Measurements from ENCODE around the gene SGIP1. TPM values are rescaled to one million over a fixed set of nuclear protein-coding genes. Genes with fewer than 3 reads are reported as not detected.
"Not testable (repeated sequence)": the region's sequence is repeated elsewhere in the genome, so short reads cannot be mapped to it uniquely, and the experiment has no call there.

Gene SGIP1
- total RNA-seq, 1 experiment from 2014 or later: not detected

DNA sequence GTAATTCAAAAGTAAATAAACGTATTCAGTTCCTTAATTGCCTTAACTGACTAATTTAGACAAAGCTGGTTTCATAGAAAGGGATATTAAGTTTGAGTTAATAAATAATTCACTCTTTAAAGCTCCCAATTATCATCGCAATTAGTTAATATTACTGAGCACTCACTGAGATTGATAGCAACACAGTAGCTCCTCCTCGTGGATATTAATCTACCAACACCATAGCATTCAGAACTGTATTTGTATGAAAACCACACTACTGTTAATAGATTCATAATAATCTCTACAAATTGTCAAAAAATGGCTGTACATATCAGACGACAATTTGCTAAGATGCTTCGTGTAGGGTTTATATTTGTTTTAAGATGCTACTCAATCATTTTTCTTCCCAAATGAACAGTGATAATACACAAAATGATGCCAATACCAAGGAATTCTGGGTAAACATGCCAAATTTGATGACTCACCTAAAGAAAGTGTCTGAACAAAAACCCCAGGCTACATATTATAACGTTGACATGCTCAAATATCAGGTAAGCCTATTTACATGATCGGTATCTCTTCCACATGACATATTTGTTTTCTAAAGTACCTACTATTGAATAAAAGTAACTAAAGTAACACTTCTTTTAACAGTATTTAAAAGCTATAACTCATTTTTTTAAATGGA is 199.5 kb downstream of the SGIP1 start:
- Histone ChIP-seq H3K4me1 (ENCODE audit: insufficient read depth, low read length) (peaks cover 18% of the 10 kb centered on the region), H3K27ac (ENCODE audit: low read length) (no peak overlapping the region), H3K9ac (ENCODE audit: low read length) (no peak overlapping the region), H3K4me3 (ENCODE audit: low read length) (no peak overlapping the region), H3K9me2 (replicated peaks; ENCODE audit: low read length) (no peaks in the 10 kb centered on the region), H2AFZ (ENCODE audit: low read length) (peak overlapping the region; percentile 17; the same call in 1 of the 2 replicates), H3K9me3 (ENCODE audit: low read length) (no peaks in the 10 kb centered on the region), H3K4me2 (ENCODE audit: low read length) (peak overlapping the region; percentile 26; the same call in 1 of the 2 replicates), H3F3A (ENCODE audit: low read length, unreplicated experiment) (no peaks in the 10 kb centered on the region), H3K79me2 (ENCODE audit: low read length) (no peaks in the 10 kb centered on the region), H3K27me3 (ENCODE audit: low read length) (0 out of 2 replicates have a peak, but pooled peaks cover 4% of the 10 kb centered on the region), H3K36me3 (ENCODE audit: low read depth, low read length) (no peaks in the 10 kb centered on the region), H4K20me1 (ENCODE audit: low read length) (no peaks in the 10 kb centered on the region)
- BruUV-seq (replicated peaks): no TSS peak
- TF ChIP-seq, protein P1, sequence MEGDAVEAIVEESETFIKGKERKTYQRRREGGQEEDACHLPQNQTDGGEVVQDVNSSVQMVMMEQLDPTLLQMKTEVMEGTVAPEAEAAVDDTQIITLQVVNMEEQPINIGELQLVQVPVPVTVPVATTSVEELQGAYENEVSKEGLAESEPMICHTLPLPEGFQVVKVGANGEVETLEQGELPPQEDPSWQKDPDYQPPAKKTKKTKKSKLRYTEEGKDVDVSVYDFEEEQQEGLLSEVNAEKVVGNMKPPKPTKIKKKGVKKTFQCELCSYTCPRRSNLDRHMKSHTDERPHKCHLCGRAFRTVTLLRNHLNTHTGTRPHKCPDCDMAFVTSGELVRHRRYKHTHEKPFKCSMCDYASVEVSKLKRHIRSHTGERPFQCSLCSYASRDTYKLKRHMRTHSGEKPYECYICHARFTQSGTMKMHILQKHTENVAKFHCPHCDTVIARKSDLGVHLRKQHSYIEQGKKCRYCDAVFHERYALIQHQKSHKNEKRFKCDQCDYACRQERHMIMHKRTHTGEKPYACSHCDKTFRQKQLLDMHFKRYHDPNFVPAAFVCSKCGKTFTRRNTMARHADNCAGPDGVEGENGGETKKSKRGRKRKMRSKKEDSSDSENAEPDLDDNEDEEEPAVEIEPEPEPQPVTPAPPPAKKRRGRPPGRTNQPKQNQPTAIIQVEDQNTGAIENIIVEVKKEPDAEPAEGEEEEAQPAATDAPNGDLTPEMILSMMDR (conservative IDR thresholded peaks at IDR 0.05; ENCODE audit: low read depth, low read length): peak; percentile 51
- no peak for TF ChIP-seq EZH2phosphoT487 (IDR thresholded peaks at IDR 0.05; ENCODE audit: borderline replicate concordance, low read length)
- ATAC-seq: peak; percentile 45; the same call in 1 of the 2 replicates
- CTCF ChIA-PET: no interaction called here
- peak; percentile 68 for DNase-seq
- intact Hi-C loops (cut with micrococcal nuclease): no loop called here
- POLR2A ChIA-PET (ENCODE audit: unreplicated experiment): no interaction called here

DNA sequence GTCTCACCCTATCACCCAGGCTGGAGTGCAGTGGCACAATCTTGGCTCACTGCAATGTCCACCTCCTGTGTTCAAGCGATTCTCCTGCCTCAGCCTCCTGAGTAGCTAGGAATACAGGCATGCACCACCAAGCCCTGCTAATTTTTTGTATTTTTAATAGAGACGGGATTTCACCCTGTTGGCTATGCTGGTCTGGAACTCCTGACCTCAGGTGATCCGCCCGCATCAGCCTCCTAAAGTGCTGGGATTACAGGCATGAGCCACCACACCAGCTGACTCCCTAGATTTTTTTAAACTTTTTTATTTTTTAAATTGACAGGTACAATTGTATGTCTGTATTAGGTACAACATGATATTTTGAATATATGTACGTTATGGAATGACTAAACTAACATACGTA is 200.6 kb downstream of the SGIP1 start:
- H3K36me3 ChIP-seq (ENCODE audit: low read depth, low read length); H3K9ac ChIP-seq (ENCODE audit: low read length); H3K9me2 ChIP-seq (replicated peaks; ENCODE audit: low read length); H3K27ac ChIP-seq (ENCODE audit: low read length); intact Hi-C loops (cut with micrococcal nuclease); H4K20me1 ChIP-seq (ENCODE audit: low read length); H3K9me3 ChIP-seq (ENCODE audit: low read length); DNase-seq; H2AFZ ChIP-seq (ENCODE audit: low read length); H3K4me2 ChIP-seq (ENCODE audit: low read length); POLR2A ChIA-PET (ENCODE audit: unreplicated experiment); H3K4me3 ChIP-seq (ENCODE audit: low read length); H3K79me2 ChIP-seq (ENCODE audit: low read length); ATAC-seq; BruUV-seq (replicated peaks); CTCF ChIA-PET; H3F3A ChIP-seq (ENCODE audit: low read length, unreplicated experiment); H3K27me3 ChIP-seq (ENCODE audit: low read length): not testable (repeated sequence)
- H3K4me1 ChIP-seq (ENCODE audit: insufficient read depth, low read length): peaks cover 18% of the 10 kb centered on the region

DNA sequence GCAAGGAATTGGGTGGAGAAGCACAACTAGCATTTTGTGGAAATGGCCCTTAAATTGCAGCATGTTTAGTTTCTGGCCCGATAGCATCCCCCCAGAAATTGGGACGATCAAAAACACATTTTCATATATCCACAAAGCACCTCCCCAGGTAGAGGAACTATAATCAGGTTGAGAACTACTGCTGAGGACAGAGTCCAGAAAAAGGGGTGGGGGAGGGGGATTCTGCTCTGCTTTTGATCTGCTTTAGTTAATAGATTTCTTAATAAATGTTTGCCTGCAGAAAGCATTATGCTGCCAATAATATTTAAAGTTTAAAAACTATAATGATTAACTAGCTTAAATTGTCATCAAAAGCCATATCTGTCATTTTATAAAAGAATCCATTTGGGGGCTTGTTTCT is 203.9 kb downstream of the SGIP1 start:
- Histone ChIP-seq H3K79me2 (ENCODE audit: low read length) (no peaks in the 10 kb centered on the region), H2AFZ (ENCODE audit: low read length) (no peak overlapping the region), H3K4me1 (ENCODE audit: insufficient read depth, low read length) (peaks cover 11% of the 10 kb centered on the region), H3K9ac (ENCODE audit: low read length) (no peak overlapping the region), H4K20me1 (ENCODE audit: low read length) (no peaks in the 10 kb centered on the region), H3K9me2 (replicated peaks; ENCODE audit: low read length) (no peaks in the 10 kb centered on the region), H3K4me3 (ENCODE audit: low read length) (no peak overlapping the region), H3K27ac (ENCODE audit: low read length) (no peak overlapping the region), H3K27me3 (ENCODE audit: low read length) (0 out of 2 replicates have a peak, but pooled peaks cover 2% of the 10 kb centered on the region), H3K4me2 (ENCODE audit: low read length) (no peak overlapping the region), H3K9me3 (ENCODE audit: low read length) (no peaks in the 10 kb centered on the region), H3F3A (ENCODE audit: low read length, unreplicated experiment) (no peaks in the 10 kb centered on the region), H3K36me3 (ENCODE audit: low read depth, low read length) (no peaks in the 10 kb centered on the region)
- intact Hi-C loops (cut with micrococcal nuclease): no loop called here
- DNase-seq: no peak
- POLR2A ChIA-PET (ENCODE audit: unreplicated experiment): no interaction called here
- ATAC-seq: no peak
- no TSS peak for BruUV-seq (replicated peaks)
- TF ChIP-seq EZH2phosphoT487 (IDR thresholded peaks at IDR 0.05; ENCODE audit: borderline replicate concordance, low read length): no peak
- no peak for TF ChIP-seq EZH2 (IDR thresholded peaks at IDR 0.05; ENCODE audit: low read length, unreplicated experiment)
- TF ChIP-seq, protein P1 (conservative IDR thresholded peaks at IDR 0.05; ENCODE audit: low read depth, low read length): no peak
- CTCF ChIA-PET: no interaction called here

All from PC-3 (cell line).